RPMI7951 (cell line): ENCODE data around the gene ALKBH7. TPM values are rescaled to one million over a fixed set of nuclear protein-coding genes. Genes with fewer than 3 reads are reported as not detected.

Experiments
- DNase-seq: peaks from one replicate; pipeline ENCODE4 v3.0.0-alpha.2; 2012; ENCODE audit warnings: low read depth
- total RNA-seq: library from RNA; depleted of rRNA; stranded (reverse); fragments of >200 nt; shearing (Covaris generic); gene quantifications from 2 replicates; pipeline ENCODE4 v1.2.3, GENCODE V29; 2014; rRNA removed

Gene ALKBH7
- total RNA-seq, 1 experiment from 2014 or later = 51.8 TPM

GRCh38 chr19:6424195-6424938, 51.8 kb downstream of the ALKBH7 start, which contains the start of gene KHSRP:
Gene KHSRP, minus strand, starts transcription at chr19:6424811. Its CDS starts 110 bp downstream, at chr19:6424701.
- DNase-seq = no peak

Other genes with a start within 250 kb of the ALKBH7 start
- not detected in 2 replicates for gene ACSBG2, start 237.1 kb upstream of the ALKBH7 start, total RNA-seq
- gene MLLT1, start 92.8 kb upstream of the ALKBH7 start, total RNA-seq = 7.8 and 8.8 TPM in 2 replicates
- not detected in 2 replicates for gene ACER1, start 39.2 kb upstream of the ALKBH7 start, total RNA-seq
- gene CLPP, start 11.3 kb upstream of the ALKBH7 start, total RNA-seq = 111 and 175 TPM in 2 replicates
- 0.84 and 1.4 TPM in 2 replicates for gene PSPN, start 3.1 kb downstream of the ALKBH7 start, total RNA-seq
- gene GTF2F1, start 20.4 kb downstream of the ALKBH7 start, total RNA-seq = 33.8 and 38.4 TPM in 2 replicates
- 43.1 and 54.0 TPM in 2 replicates for gene KHSRP, start 52.0 kb downstream of the ALKBH7 start, total RNA-seq
- gene SLC25A41, start 61.0 kb downstream of the ALKBH7 start, total RNA-seq = not detected in 2 replicates
- gene SLC25A23, start 87.0 kb downstream of the ALKBH7 start, total RNA-seq = 17.5 and 20.7 TPM in 2 replicates
- gene CRB3, start 91.5 kb downstream of the ALKBH7 start, total RNA-seq = not detected in 2 replicates
- gene DENND1C, start 109.0 kb downstream of the ALKBH7 start, total RNA-seq = not detected in 2 replicates
- gene TUBB4A, start 129.5 kb downstream of the ALKBH7 start, total RNA-seq = 0.20 TPM in 1 of 2 replicates, not detected in the other
- 0.29 and 0.96 TPM in 2 replicates for gene TNFSF9, start 158.2 kb downstream of the ALKBH7 start, total RNA-seq
- 0.39 and 1.2 TPM in 2 replicates for gene CD70, start 218.4 kb downstream of the ALKBH7 start, total RNA-seq